Suppressor macrophage treated with lipopolysaccharide for 4 hours (primary cell): ENCODE measurements around the gene CISH.

ENCODE experiments used
- DNase-seq: peaks from one replicate; pipeline ENCODE4 v3.0.0-alpha.2; 2020

CISH gene

DNA sequence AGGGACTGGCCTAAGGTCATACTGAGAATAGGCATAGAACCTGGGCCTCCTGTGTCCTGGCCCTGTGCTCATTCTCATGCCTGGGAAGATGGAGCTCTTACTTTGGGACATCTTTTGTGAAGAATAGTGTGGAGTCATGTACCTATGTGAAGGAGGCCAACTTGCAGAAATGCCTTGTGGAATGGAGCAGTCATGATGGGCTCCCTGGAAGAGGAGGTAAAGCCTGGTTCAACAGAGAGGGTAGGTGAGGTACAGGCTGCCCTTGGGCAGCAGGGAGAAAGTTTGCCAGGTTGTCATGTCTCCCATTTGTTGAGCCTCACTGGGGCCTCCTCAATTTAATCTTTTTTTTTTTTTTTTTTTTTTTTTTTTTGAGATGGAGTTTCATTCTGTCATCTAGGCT lies 23.5 kb upstream of the CISH start:
- no peak for DNase-seq

DNA sequence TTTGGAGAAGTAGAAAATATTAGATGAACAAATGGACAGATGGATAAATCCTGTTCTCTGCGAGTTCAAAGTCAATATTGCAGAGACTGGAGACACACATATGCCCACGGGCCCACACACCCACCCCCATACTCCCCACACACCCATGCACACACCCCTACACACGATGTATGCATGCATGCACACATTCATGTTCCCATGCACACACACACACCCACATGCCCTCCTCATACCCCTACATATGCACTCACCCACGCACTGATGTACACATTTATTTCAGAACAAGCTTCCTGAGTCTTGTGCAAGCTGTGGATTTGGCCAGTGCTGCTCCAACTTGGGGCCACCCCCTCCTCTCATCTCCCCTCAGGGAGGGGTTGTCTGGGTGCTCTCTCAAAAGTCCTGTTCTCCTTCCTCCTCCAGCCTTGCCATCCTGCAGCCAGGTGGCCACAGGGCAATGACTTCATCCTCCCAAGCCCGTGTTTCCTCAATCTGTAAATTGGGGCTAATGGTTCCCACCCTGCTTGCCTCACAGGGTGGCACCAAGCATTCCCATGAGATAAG lies 21.7 kb upstream of the CISH start:
- no peak for DNase-seq

DNA sequence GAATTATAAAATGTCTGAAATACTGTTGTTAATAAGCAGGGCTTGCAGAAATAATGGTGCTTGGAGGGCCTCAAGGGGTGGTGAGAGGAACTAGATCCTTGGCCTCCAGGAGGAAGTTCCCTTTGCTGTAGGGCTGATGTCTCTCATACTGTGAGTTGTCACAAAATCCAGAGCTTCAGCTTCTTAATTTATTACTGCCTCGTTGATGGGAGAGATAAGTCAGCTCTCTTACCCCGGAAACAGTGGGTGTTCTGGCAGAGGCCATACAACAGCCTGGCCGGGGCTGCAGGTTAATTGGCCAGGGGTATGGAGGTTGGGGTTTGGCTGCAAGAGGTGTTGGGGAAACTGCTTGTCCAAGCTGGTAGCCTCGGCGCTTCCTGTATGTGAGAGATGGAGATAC lies 20.9 kb upstream of the CISH start:
- peak; percentile 75 for DNase-seq

DNA sequence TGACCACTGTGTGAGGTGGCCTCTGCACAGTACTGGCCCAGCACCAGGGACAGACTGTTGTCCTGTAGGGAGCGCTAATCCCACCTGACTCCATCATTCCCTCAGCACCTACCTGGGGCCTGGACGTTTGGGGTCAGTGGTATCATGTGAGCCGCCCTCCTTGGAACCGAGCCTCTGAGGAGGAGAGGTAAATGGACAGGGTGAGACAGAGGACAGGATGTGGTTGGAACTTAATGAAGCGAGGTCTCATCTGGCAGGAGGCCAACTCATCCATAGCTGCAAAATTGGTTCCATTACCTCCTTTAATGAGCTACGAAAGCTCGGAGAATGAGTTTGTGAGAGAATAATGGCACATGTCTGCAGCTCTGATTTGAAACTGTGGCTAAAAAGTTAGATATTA lies 19.3 kb upstream of the CISH start:
- DNase-seq = no peak

DNA sequence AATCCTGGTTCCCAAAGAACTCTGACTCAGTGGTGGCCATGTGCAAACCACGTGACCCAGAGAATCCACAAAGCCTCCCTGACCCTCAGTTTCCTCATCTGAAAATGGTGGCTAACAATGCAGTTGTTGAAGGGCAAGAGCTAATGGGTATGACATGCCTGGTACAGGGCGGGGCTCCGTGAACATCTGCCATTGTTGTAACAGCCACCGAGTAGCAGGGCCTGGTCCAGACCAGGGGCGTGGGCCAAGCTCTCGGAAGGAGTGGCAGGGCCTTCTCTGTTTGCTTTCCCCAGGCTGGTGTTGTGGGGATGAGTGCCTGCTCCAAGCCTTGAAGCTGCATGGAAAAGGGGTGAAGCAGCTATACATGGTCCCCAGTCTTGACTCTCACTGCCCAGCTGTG lies 18.8 kb upstream of the CISH start:
- DNase-seq = no peak

DNA sequence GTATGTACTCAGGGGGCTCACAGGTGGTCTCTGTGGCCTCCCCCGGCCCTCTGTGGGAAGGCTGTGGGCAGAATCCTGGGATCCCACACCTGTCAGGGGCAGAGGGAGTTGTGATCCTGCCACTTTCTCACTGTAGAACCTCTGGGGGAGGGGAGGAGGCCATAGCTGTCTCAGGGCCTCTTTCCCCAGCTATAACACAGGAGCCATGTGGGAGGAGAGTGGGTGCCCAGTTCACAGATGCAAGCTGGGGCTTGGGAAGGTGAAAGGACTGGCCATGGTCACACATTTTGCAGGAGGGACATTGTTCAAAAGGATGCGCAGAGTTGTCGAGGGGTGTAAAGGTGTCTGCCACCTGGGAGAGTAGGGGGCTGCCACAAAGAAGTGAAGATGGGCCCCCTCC lies 17.0 kb upstream of the CISH start:
- no peak for DNase-seq

DNA sequence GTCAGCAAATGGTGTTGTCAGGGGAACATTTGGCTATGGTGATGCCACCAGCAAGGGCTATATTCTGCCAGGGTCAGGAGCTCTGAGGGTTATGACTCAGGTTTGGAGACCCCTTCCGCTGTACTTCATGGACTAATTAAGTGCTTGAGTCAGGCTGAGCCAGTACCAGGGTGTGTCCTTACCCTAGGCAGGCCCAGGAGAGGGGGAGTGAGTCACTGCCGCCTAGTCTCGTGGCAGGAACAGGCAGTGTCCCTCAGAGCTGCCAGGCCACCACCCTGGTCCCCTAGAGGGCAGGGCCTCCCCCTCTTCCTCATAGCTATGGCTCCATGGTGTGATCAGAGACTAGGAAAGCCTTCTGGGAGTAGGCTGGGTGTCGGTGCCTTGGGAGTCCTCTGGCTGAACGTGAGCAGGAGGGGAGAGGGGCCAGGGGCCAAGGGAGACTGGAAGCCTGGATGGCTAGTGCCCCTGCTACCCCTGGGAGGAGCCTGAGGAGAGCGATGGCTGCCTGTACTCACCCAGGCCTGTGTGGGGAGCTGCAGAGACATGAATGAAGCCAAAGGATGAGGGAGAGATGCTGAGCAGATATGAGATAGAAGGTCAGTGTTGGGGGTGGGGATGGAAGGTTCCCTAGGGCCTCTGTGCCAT lies 16.0 kb upstream of the CISH start:
- peak; percentile 90 for DNase-seq

DNA sequence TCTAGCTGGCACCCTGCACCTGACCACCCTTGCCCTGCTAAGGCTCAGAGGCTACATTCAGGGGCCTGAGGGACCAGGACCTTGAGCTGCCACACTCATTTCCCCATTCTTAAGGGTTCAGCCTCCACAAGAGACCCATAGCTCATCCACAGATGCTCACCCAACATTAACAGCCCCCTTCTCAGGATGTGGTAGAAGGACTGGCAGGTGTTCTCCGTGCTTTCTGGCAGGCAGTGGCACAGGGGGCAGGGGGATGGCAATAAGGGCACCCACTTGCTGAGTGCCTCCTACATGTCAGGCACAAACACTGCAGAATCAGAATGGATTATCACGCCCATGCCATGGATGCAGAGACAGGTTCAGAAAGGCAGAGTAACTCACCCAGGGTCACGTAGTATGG lies 14.8 kb upstream of the CISH start:
- no peak for DNase-seq

DNA sequence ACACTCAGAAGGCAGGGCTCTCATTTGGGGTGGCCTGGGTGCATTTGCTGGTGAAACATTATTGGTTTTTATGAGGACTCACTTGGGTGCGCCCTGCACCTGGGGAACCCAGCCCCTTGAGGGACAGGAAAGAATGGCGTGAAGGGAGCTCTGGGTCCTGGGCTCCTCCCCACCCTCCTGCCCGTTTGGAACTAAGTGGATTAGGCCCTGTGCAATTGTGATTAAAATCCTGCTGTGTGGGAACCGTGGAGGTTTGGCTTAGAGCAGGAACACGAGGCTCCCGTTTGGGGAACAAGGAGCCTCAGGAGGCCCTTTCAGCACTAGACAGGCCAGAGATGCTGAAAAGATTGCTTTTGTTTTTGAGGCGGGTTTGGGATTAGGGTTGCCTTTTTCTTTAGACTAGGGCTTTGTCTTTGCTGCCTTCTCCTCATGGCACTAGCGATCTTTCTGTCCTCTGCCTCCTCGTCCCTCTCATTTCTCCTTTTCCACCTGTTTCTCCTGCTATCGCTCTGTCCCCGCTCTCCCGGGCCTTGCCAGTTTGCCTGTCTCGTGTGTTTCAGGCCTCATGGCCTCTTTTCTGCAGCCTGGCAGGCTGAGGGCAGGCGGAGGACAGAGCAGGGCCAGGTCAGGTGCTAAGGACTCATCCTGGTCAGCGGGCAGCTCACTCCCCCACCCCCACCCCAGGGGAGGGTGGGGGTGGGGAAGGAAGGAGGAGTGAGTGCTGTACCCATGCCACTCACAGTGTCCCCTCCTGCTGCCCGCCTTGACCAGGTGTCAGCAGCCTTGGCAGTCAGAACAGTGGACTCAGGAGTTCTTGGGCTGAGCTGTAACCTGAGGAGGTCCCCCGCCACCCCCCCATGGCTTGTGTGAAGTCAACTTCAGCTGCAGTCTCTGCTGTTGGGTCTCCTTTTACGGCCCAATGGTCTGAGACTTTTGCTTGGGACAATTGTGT lies 13.9 kb upstream of the CISH start:
- DNase-seq = no peak

DNA sequence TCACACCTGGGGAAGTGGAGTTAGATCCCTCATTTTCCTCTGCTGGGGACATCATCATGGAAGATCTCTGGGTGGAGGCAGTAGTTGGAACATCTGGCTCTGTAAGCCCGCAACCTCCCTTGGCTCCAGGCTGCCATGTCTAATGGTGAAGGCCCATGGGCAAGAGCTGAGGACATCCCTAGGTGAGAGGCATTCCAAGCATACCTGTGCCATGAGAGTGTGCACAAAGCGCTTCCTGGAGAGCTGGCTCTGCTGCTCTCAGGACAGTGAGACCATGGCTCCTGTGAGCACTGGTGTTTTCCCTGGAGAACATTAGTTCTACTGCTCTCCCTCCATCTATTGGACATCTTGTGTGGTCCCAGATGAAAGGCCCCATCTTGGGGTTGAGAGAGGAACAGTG lies 13.1 kb upstream of the CISH start:
- DNase-seq = no peak

DNA sequence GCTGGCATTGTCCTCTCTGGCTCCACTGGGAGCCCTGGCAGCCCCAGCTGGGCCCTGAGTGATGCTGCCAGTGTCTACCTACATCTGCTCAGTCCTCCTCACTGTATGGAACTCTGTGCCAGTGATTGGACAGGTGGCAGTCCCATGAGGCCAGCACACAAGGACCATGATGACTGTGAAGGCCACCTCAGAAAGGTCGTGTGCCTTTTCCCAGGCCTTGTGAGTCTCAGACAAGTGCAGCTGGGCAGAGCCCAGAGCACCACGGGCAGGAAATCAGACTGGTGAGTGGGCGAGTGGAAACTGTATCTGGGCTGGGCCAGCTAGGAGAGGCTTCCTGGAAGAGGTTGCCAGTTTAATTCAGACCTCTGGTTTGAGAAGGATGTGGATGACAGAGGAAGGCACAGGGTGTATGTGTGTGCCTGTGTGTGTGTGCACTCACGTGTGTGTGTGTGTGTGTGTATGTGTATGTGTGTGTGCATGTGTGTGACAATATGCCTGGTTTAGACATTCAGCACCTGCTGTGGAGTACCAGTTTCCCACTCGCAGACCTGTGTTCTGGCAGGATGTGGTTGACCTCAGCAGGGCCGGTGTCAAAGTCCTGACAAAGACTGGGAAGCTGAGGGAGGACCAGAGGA lies 12.4 kb upstream of the CISH start:
- DNase-seq = peak; percentile 63

DNA sequence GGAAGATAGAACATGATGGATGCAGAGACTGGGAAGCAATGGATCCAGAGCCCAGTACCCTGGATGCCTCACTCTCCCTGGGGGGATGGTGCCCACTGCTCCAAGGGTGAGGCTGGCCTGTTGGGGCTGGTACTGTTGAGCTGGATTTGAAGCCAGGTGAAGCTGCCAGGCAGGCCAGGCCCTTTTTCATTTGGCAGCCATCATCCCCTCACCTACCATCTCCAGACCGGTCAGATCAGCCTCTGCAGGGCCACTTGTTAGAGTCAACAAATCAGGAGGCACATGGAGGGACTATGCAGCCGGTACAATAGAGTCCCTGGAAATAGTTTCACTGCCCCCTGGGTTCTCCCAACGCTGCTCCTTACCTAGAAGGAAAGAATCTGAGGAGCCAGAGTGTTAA lies 11.3 kb upstream of the CISH start:
- no peak for DNase-seq

DNA sequence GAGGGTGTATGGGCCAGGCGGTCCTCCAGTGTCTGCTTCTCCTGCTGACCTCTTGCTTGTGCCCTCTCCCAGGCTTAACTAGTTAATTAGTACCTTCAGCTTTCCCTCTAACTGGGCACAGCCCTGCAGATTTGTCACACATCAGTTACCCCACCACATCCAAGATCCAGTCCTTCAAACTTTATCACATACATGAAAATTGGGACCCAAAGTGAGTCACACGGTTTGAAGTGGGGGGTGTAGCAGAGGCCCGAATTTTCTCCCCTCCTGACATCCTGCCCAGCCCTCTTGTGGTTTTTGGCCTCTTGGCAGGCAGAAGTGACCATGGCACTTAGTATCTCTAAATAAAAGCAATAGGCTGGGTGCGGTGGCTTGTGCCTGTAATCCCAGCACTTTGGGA lies 9.2 kb upstream of the CISH start:
- DNase-seq = no peak

DNA sequence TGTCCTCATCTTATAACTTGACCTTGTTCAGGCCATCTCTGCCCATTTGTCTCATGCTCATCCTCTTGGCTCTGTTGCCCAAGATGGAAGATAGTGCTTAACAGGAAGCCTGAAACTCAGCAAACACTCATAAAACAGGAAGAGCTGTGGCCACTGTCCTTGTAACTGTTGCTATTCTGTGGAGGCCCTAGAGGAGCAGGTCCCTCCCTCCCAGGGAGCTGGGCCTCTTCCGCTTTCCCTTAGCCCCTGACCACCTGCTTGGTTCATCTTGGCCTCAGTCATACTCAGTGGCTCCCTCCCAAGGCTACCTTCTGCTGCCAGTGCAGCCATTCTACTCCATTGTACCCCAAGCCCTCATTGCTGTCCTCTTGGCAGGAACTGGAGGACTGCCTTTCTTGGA lies 8.8 kb upstream of the CISH start:
- peak; percentile 80 for DNase-seq

DNA sequence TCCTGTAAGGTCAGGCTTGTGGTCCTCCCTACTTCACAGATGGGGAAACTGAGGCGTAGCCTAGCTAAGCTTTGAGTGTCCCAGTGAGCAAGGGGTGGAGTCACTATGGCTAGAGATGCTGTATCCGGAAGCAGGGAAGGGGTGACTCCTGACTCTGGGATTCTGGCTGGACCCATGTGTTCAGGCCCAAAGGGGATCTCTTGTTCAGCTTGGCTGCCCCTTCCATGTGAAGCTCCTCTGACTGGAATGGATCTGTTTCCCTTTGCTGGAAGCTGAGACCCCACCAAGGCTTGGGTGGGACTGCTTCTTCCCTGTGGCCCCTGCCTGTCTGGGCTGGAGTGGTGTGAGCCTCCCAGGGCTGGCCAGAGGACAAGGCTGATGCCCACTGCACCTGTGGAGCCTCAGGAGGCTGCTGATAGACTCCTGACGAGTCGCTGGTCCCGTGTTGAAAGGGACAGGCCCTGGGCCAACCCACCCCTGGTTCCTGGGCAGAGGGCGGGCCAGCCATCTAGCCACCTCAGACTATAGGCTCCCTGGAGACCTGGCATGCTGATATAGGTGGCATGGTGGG lies 6.4 kb upstream of the CISH start:
- DNase-seq = no peak

DNA sequence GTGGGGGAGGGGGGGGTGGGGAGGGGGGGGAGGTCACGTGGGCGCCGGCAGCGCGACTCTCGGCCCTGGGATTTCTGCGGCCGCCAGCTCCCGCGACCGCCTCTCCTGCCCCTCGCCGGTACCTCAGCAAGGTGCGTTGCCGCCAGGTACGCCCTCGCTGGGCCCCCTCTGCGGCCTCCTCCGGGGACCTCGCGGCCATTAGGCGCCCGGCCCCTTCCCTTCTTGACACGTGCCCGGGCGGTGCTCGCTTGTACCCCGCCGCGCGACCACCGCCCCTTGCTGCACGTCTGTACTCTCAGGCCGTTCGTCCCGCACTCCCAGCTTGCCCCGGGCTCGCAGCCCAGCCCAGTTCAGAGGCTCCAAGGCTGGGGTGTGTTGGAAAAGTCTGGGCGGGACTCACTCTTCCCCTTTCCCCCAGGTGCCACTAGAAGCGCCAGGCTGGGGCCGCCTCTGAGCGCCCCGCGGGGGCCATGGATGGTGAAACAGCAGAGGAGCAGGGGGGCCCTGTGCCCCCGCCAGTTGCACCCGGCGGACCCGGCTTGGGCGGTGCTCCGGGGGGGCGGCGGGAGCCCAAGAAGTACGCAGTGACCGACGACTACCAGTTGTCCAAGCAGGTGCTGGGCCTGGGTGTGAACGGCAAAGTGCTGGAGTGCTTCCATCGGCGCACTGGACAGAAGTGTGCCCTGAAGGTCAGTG lies 5.7 kb upstream of the CISH start, which contains the start of gene MAPKAPK3:
TSS of gene MAPKAPK3 (plus strand) at position 56 of the 696 bp plus-strand sequence. CDS start at position 471, 415 bp downstream.
- DNase-seq = no peak

DNA sequence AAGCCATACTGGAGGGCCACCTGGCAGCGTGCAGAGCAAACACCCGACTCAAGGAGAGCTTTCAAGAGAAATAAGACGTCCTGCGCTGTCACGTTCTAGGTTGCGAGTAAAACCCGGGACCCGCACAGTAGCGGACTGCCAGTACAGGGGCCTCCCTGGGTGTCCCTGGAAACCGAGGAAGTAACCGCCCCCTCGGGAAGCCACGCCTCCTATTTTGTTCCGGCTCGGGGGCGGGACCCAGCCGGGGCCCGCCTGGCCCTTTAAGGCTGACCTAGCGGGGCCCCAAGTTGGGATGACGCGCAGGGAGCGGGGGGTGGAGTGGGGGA lies 5.2 kb upstream of the CISH start:
- peak; percentile 96 for DNase-seq

DNA sequence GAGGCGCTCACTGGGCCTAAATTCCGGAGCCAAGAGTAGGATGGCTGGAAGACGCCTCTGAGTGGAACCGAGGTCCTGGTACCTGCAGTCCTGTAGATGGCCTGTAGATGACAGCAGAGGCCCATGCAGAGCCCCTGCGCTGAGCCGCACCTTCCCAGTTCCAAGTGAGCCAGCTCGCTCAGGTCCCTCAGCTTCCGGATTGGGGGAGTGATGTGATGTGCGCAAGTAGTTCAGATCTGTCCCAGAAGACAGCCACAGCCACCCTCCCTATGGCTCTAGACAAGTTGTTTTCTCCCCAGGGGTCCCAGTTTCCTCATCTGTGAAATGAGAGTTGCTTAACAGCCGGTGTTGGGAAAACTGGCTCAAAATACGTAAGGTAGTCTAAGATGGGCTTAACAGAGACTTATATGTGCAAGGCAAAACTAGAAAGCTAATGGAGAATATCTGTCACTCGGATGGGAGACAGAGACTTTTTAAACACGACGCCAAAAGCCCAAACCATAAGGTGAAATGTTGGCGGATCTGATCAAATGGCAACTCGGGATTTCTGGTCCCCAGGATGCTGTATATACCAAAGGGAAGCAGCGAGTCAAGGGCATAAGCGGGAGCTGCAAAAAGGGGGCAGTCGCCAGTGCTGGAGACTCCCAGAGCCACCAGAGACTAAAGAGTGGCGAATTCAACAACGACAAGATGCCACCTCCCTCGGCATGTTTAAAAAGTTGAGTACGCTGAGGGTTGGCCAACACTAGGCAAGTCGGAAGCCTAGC lies 4.6 kb upstream of the CISH start:
- DNase-seq = peak; percentile 86

DNA sequence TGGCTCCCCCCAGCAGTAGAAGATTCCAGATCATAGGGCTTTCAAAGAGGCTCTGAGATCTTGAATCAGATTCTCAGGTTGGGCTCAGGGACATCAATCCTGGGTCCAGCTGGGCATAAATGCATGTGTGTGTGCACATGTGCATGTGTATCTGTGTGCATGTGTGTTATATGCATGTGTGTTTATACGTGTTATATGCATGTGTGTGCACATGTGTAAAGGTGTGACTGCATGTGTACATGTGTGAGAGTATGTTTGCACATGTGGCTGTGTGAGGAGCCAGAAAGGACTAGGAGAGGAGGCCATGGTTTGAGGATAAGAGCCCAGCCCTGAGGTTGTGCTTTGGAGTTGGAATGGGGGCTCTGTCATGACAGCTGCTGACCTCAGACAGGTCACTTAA lies 3.6 kb upstream of the CISH start:
- no peak for DNase-seq

DNA sequence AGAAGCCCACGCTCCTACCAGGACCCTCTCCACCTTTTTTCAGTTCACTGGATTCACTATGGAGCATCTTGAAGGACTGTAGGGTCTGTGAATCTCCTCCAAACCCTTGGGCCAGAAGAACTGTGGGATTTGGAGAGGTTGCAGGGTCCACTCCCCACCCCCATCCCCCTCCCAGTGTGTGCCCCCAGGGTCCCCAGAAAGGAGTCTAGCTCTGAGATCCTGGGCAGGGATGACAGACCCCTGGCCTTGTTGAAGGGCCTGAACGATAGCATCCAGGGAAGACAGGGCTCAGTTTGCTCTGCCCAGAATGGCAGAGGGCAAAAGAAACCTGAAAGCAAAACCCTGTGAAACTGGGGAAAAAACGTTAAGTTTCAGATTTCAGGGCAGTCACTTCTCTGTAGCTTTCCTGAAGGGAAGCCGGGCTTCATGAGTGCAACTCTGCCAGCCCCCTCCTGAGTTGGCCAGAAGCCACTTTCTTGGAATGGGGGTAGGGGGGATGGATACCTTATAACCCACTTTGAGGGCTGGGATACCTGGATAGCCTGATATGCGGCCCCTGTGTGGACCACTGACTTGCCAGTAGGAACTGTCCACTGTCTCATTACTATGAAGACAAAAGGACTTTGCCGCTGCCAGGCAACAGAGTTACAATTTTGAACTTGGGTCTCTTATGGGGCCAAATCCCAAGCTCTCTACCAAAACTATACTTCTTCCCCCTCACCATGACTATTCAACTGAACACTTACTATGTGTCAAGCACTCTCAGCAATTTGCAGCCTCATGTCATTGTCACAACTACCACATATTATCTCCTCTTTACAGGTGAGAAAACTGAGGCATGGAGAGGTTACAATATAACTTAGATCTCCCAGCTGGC lies 1.6 kb upstream of the CISH start:
- DNase-seq = no peak
